Fibroblast of lung (primary cell): ENCODE results near the gene MYOM3. TPM values are rescaled to one million over a fixed set of nuclear protein-coding genes. Genes with fewer than 3 reads are reported as not detected.

Experiments
- DNase-seq, 2 donors: peaks; one replicate each; pipeline versions ENCODE4 v3.0.0 to v3.0.0-alpha.2; 2010; ENCODE audit warnings: low read depth in 2 of 2
- H2AFZ ChIP-seq: 2 replicates; pipeline ENCODE4 v1.5.1; 2012; ENCODE audit warnings: low read length, control low read depth, inconsistent platforms
- H3K27ac ChIP-seq: 2 replicates; pipeline ENCODE4 v1.5.1; 2011; ENCODE audit warnings: low read length, control low read depth; ENCODE audit not compliant: insufficient read depth
- H3K27me3 ChIP-seq: 2 replicates; pipeline ENCODE4 v1.5.1; 2011; ENCODE audit warnings: mild to moderate bottlenecking, low read length; ENCODE audit not compliant: control insufficient read depth, insufficient read depth
- H3K36me3 ChIP-seq: 2 replicates; pipeline ENCODE4 v1.5.1; 2011; ENCODE audit warnings: low read length; ENCODE audit not compliant: control insufficient read depth, insufficient read depth
- H3K4me1 ChIP-seq: 2 replicates; pipeline ENCODE4 v1.5.1; 2011; ENCODE audit warnings: low read length; ENCODE audit not compliant: control insufficient read depth, insufficient read depth; ENCODE audit errors: extremely low read depth
- H3K4me2 ChIP-seq: 2 replicates; pipeline ENCODE4 v1.5.1; 2011; ENCODE audit warnings: low read length, control low read depth; ENCODE audit not compliant: insufficient read depth; ENCODE audit errors: extremely low read depth
- H3K4me3 ChIP-seq, 4 experiments: fragments of 200-600 bp in 1 of 4; sonication (generic) in 1 of 4; replicated peaks in 1 of 4; 2 replicates each; pipeline ENCODE4 v1.5.1; 2011 to 2016; ENCODE audit warnings: low read length in 4 of 4, low read depth in 3 of 4, mild to moderate bottlenecking in 3 of 4, control low read depth in 2 of 4, inconsistent platforms in 1 of 4, mixed read lengths in 1 of 4; ENCODE audit not compliant: insufficient read depth in 1 of 4; ENCODE audit errors: control extremely low read depth in 1 of 4
- H3K79me2 ChIP-seq: 2 replicates; pipeline ENCODE4 v1.5.1; 2012; ENCODE audit warnings: mild to moderate bottlenecking, low read length, inconsistent platforms; ENCODE audit not compliant: control insufficient read depth, insufficient read depth
- H3K9ac ChIP-seq: 2 replicates; pipeline ENCODE4 v1.5.1; 2011; ENCODE audit warnings: mild to moderate bottlenecking, low read length, control low read depth; ENCODE audit not compliant: insufficient read depth
- H3K9me3 ChIP-seq: 2 replicates; pipeline ENCODE4 v1.5.1; 2012; ENCODE audit warnings: low read depth, low read length; ENCODE audit not compliant: control insufficient read depth, insufficient read depth
- H4K20me1 ChIP-seq: 2 replicates; pipeline ENCODE4 v1.5.1; 2011; ENCODE audit warnings: low read length; ENCODE audit not compliant: control insufficient read depth, insufficient read depth; ENCODE audit errors: extremely low read depth
- EZH2 ChIP-seq: IDR thresholded peaks from 2 replicates; pipeline ENCODE4 v1.5.1; 2012; ENCODE audit warnings: low read length, control low read depth, mild to moderate bottlenecking; ENCODE audit errors: missing control alignments
- polyA plus RNA-seq, 2 donors: library from polyadenylated mRNA; depleted of rRNA in 1 of 2; stranded (reverse) in 1 of 2; unstranded in 1 of 2; fragments of >200 nt; gene quantifications; 2 replicates each; pipeline ENCODE4 v1.2.1, GENCODE V29; 2011 to 2012; ENCODE audit warnings: missing spikeins in 1 of 2
- total RNA-seq: library from RNA; depleted of rRNA; stranded (reverse); fragments of >200 nt; gene quantifications from 2 replicates; pipeline ENCODE4 v1.2.1, GENCODE V29; 2014
- TF ChIP-seq, protein P1 (sequence below), 2 donors: IDR thresholded peaks in 1 of 2; conservative IDR thresholded peaks in 1 of 2; 1 replicate in 1 of 2; 2 replicates in 1 of 2; pipeline ENCODE4 v1.5.1; 2011 to 2012; ENCODE audit warnings: low read length in 2 of 2, control low read depth in 1 of 2, inconsistent platforms in 1 of 2, low read depth in 1 of 2, mild to moderate bottlenecking in 1 of 2

The MYOM3 gene
- total and polyA plus RNA-seq, 2 donors (not counting 1 experiment from before 2014, with no cell fraction given): not detected

DNA sequence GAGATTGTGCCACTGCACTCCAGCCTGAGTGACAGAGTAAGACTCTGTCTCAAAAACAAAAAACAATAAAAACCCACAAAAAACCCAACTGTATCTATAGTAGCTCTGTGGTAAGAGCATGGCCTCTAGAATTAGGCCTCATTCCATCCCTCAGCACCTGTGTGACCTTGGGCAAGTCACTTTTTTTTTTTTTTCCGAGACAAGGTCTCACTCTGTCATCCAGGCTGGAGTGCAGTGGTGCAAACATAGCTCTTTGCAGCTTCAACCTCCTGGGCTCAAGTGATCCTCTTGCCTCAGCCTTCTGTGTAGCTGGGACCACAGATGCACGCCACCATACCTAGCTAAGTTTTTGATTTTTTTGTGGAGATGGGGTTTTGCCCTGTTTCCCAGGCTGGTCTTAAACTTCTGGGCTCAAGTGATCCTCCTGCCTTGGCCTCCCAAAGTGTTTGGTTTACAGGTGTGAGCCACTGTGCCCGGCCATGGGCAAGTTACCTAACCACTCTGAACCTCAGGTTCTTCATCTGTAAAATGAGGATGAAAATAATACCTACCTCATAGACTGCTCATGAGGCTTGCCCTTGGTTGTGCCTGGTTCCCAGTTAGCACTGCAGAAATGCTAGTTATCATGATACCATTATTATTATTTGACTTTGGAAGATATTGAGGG, 15.3 kb upstream of the MYOM3 start:
- Histone ChIP-seq H3K4me3 (no peak overlapping the region), H3K4me2 (no peak overlapping the region), H3K79me2 (no peaks in the 10 kb centered on the region), H3K36me3 (no peaks in the 10 kb centered on the region), H3K27ac (no peak overlapping the region), H3K9me3 (no peaks in the 10 kb centered on the region), H3K9ac (no peak overlapping the region), H3K4me1 (no peaks in the 10 kb centered on the region), H4K20me1 (no peaks in the 10 kb centered on the region), H2AFZ (no peak overlapping the region), H3K27me3 (no peaks in the 10 kb centered on the region)
- no peak for DNase-seq
- TF ChIP-seq, protein P1, sequence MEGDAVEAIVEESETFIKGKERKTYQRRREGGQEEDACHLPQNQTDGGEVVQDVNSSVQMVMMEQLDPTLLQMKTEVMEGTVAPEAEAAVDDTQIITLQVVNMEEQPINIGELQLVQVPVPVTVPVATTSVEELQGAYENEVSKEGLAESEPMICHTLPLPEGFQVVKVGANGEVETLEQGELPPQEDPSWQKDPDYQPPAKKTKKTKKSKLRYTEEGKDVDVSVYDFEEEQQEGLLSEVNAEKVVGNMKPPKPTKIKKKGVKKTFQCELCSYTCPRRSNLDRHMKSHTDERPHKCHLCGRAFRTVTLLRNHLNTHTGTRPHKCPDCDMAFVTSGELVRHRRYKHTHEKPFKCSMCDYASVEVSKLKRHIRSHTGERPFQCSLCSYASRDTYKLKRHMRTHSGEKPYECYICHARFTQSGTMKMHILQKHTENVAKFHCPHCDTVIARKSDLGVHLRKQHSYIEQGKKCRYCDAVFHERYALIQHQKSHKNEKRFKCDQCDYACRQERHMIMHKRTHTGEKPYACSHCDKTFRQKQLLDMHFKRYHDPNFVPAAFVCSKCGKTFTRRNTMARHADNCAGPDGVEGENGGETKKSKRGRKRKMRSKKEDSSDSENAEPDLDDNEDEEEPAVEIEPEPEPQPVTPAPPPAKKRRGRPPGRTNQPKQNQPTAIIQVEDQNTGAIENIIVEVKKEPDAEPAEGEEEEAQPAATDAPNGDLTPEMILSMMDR (conservative IDR thresholded peaks at IDR 0.05 in 1 of 2, IDR thresholded peaks at IDR 0.05 in 1 of 2; ENCODE audit: low read depth in 1 of 2, low read length in 2 of 2): no peak

DNA sequence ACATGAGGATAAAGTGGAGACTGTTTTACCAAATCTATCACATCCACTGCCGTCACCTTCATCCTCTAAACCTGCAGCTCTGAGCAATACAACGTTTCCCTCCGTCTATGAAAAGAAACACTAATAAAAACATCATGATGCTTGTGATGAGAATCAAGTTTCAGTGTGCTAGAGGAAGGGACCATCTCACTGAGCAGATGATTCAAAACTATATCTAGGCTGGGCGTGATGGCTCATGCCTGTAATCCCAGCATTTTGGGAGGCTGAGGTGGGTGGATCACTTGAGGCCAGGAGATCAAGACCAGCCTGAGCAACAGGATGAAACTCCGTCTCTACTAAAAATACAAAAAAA, 14.7 kb upstream of the MYOM3 start:
- Histone ChIP-seq H3K36me3 (no peaks in the 10 kb centered on the region), H2AFZ (no peak overlapping the region), H3K79me2 (no peaks in the 10 kb centered on the region), H3K4me1 (no peaks in the 10 kb centered on the region), H3K4me3 (no peak overlapping the region), H4K20me1 (no peaks in the 10 kb centered on the region), H3K4me2 (no peak overlapping the region), H3K27me3 (no peaks in the 10 kb centered on the region), H3K27ac (no peak overlapping the region), H3K9ac (no peak overlapping the region), H3K9me3 (no peaks in the 10 kb centered on the region)
- TF ChIP-seq EZH2: no peak
- TF ChIP-seq, protein P1 (conservative IDR thresholded peaks at IDR 0.05 in 1 of 2, IDR thresholded peaks at IDR 0.05 in 1 of 2; ENCODE audit: low read depth in 1 of 2, low read length in 2 of 2): no peak
- DNase-seq: no peak

DNA sequence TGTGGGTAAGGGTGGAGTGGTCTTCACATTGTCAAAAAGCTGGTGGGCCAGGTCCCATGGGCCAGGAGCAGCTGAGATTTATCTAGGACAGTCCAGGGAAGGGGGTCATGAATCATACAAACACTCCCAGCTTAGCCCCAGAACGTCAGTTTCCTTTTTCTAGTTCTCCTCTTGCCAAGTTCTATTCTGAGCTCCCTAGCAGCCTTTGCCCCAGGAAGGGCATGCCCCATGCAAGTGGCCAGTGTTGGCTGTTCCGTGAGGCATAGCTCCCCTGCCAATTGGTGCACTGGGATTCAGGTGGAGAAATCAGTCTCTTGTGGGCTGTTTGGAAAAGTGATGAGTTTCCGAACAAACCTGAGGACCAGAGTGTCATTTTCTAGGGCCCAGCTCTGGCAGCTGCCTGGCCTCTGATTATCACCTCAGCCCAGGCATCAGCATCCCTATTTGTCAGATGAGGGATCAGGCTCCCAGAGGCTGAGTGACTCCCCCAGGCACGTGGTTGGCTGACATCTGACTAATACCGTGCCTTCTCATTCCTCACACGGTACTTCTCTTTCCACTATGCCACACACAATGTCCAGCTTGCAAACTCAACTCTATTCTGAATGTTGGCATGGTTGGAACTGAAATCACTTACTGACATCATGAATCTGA, 14.2 kb upstream of the MYOM3 start:
- peak in 1 of 2 donors; percentile 9 for DNase-seq
- Histone ChIP-seq H2AFZ (no peak overlapping the region), H3K9ac (no peak overlapping the region), H3K9me3 (no peaks in the 10 kb centered on the region), H3K4me1 (no peaks in the 10 kb centered on the region), H3K4me3 (no peak overlapping the region), H3K27ac (no peak overlapping the region), H4K20me1 (no peaks in the 10 kb centered on the region), H3K4me2 (no peak overlapping the region), H3K27me3 (peaks cover under 1% of the 10 kb centered on the region), H3K36me3 (no peaks in the 10 kb centered on the region), H3K79me2 (no peaks in the 10 kb centered on the region)
- TF ChIP-seq, protein P1 (conservative IDR thresholded peaks at IDR 0.05 in 1 of 2, IDR thresholded peaks at IDR 0.05 in 1 of 2; ENCODE audit: low read depth in 1 of 2, low read length in 2 of 2): no peak
- no peak for TF ChIP-seq EZH2
